ENCODE results near the gene KRTAP3-3. TPM values are rescaled to one million over a fixed set of nuclear protein-coding genes. Genes with fewer than 3 reads are reported as not detected.

Gene KRTAP3-3
- total RNA-seq, 1 donor from 2014 or later: not detected

DNA sequence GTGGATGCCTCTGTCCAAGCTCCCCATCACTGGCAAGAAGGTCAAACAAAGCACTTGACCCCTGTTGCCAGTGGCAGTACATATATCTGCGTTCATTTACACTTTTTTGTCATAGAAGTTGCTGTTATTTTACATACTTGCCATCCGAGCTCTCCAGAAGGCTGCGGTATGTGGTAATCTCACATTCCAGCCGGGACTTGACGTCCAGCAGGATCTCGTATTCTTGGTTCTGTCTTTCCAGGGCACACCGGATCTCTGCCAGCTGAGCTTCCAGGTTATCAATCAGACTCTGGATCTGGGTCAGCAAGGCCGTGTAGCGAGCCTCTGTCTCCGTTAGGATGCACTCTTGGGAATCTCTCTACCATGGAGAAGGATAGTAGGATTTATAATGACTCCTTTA lies 33.8 kb downstream of the KRTAP3-3 start:
- Histone ChIP-seq H3K27me3 (ENCODE audit: low read depth) (no peaks in the 10 kb centered on the region), H3K27ac (no peak overlapping the region), H3K9me3 (no peaks in the 10 kb centered on the region), H3K4me1 (peaks cover 7% of the 10 kb centered on the region), H3K36me3 (no peaks in the 10 kb centered on the region), H3K4me3 (peak overlapping the region; percentile 4)
- ATAC-seq (peak; percentile 37 to 54), DNase-seq (no peak)
- TF ChIP-seq, protein P1, sequence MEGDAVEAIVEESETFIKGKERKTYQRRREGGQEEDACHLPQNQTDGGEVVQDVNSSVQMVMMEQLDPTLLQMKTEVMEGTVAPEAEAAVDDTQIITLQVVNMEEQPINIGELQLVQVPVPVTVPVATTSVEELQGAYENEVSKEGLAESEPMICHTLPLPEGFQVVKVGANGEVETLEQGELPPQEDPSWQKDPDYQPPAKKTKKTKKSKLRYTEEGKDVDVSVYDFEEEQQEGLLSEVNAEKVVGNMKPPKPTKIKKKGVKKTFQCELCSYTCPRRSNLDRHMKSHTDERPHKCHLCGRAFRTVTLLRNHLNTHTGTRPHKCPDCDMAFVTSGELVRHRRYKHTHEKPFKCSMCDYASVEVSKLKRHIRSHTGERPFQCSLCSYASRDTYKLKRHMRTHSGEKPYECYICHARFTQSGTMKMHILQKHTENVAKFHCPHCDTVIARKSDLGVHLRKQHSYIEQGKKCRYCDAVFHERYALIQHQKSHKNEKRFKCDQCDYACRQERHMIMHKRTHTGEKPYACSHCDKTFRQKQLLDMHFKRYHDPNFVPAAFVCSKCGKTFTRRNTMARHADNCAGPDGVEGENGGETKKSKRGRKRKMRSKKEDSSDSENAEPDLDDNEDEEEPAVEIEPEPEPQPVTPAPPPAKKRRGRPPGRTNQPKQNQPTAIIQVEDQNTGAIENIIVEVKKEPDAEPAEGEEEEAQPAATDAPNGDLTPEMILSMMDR (IDR thresholded peaks at IDR 0.05): no peak
- intact Hi-C loops (cut with DNase I): no loop called here

DNA sequence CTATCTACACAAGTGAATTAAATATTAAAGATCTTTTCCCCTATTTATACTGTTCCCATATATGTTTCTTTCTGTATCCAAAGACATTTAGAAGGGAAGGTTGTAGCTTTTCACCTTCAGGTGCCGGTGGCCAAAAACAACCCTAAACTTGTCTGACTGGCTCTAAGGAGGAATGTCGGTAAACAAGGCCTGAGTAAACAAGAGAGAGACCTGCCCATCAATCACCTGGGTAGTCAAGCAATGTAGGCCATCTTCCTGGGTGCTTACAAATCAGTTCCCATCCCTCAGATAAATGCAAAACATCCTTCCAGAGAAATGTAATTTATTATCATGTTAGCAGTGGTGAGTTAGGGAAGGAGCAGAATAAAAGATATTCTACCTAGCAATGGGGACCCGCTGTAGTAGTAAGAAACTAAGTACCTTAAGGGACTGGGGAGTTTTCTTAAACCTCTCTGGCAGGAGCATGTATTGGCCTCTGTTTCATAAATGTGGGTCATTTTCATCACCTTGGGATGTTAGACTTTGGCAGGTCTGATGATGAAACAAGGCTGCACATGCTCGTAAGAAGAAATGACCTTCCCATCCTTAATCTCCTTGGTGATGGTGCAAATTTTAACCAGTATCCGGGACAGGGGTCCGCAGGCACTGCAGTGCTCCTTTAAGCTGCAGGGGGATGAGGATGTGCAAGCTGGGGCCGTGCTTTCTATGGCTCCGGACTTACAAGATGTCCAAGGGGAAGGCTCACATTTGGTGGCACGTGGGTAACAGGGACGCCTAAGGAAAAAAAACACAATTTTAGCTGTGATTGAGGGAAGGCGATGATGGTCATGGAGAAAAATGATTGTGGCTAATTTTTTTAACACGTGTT lies 35.6 kb downstream of the KRTAP3-3 start:
- Histone ChIP-seq H3K4me1 (peaks cover 7% of the 10 kb centered on the region), H3K4me3 (no peak overlapping the region), H3K36me3 (no peaks in the 10 kb centered on the region), H3K9me3 (no peaks in the 10 kb centered on the region), H3K27ac (no peak overlapping the region), H3K27me3 (ENCODE audit: low read depth) (no peaks in the 10 kb centered on the region)
- TF ChIP-seq, protein P1 (IDR thresholded peaks at IDR 0.05): no peak
- peak; percentile 67 to 70 for ATAC-seq
- intact Hi-C loops (cut with DNase I): no loop called here
- DNase-seq: no peak

DNA sequence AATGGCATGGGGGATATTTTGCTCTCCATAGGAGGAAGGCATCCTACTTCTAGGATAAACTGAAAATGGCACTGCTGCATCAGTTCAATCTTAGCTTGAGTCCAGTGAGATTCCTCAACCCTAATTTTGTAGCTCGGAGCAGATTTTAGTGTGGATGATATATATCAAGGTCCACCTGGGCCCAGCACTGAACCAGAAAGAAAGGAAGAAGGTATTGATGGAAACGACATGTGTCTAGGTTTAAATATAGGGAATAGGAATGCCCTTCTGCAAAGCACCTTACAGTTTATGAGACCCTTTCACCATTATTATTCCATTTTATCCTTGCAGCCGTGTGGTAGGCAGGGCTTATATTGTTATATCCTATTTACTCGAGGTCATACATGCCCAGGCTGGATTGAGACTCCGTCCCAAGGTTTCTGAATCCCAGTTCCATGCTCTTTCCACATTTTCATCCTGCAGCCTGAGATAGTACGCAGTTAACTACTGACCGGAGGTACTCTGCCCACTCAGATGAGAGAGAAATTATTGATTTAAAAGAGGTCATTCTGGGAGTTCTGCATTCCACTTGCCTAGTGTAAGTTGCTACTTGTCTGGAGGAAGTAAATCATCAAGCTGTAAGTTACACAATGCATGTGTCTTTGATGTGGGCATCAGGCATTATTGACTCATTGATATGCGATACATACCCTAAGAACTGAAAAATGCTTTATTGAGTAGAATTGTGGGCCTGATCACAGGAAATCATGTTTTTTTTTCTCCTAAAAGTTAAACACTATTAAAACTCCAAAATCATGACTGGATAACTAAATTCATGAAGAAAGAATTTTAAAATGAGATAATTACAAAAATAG lies 37.3 kb downstream of the KRTAP3-3 start:
- intact Hi-C loops (cut with DNase I): no loop called here
- Histone ChIP-seq H3K36me3 (no peaks in the 10 kb centered on the region), H3K27me3 (ENCODE audit: low read depth) (no peaks in the 10 kb centered on the region), H3K27ac (no peak overlapping the region), H3K4me1 (peaks cover 16% of the 10 kb centered on the region), H3K4me3 (no peak overlapping the region), H3K9me3 (no peaks in the 10 kb centered on the region)
- DNase-seq (no peak), ATAC-seq (peak; percentile 64 to 66)
- TF ChIP-seq, protein P1 (IDR thresholded peaks at IDR 0.05): no peak

DNA sequence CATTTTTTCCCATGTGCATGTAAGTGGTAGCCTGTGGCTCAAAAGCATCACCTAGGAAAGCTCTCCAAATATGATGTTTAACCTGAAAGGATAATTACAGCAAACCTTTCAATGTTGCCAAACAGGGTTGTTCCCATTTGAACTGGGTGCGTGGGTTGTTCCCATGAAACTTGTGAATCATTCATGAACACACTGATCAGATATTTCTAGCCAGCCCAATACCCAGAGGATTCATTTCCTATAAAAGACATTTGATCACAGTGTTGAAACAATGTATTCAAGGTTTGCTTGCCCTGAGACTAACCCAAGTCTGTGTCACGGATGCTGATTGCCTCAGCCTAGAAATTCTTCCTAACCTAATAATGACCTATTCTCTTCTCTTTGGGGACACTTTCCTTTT lies 40.1 kb downstream of the KRTAP3-3 start:
- H3K9me3 ChIP-seq: no peaks in the 10 kb centered on the region
- peak in 1 of 2 donors; percentile 37 for ATAC-seq
- intact Hi-C loops (cut with DNase I): no loop called here
- H3K36me3 ChIP-seq: no peaks in the 10 kb centered on the region
- no peak for DNase-seq
- no peak overlapping the region for H3K27ac ChIP-seq
- TF ChIP-seq, protein P1 (IDR thresholded peaks at IDR 0.05): no peak
- peaks cover 13% of the 10 kb centered on the region for H3K27me3 ChIP-seq (ENCODE audit: low read depth)
- no peak overlapping the region for H3K4me3 ChIP-seq
- peaks cover 10% of the 10 kb centered on the region for H3K4me1 ChIP-seq

DNA sequence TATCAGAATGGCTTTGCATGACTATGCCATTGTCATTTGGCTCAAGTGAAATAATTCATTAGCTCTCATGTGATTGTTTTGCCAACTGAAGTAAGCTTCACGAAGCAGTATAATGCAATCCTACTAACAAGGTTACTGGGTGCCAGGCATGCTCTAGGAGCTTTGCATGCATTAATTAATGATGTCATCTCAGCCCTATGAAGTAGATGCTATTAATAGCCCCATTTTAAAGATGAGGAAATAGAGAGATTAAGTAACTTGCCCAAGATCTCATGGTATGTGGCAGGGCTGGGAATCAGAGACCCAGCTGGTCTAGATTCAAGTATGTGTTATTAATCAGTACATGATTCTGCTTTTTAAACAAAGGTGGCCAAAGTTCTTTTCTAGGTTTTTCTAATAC lies 41.3 kb downstream of the KRTAP3-3 start:
- peak; percentile 63 to 69 for ATAC-seq
- Histone ChIP-seq H3K36me3 (no peaks in the 10 kb centered on the region), H3K9me3 (no peaks in the 10 kb centered on the region), H3K27me3 (ENCODE audit: low read depth) (peaks cover 18% of the 10 kb centered on the region), H3K4me1 (peaks cover 10% of the 10 kb centered on the region), H3K27ac (no peak overlapping the region), H3K4me3 (no peak overlapping the region)
- DNase-seq: no peak
- TF ChIP-seq, protein P1 (IDR thresholded peaks at IDR 0.05): no peak
- intact Hi-C loops (cut with DNase I): no loop called here

Data from lower lobe of right lung (tissue), 2 donors.